NCI-H1092 (cell line): ENCODE measurements around the gene CYP27B1.
A peak's percentile ranks its signal among the peaks of the same experiment; 100 is the strongest.

Experiments
- DNase-seq: peaks from one replicate; lab custom pipeline; 2025; lab: John Stamatoyannopoulos, UW

Gene CYP27B1

GRCh38 chr12:57751432-57751787 lies 15.5 kb downstream of the CYP27B1 start:
- DNase-seq, result no peak

GRCh38 chr12:57750561-57751431 lies 16.1 kb downstream of the CYP27B1 start:
- DNase-seq, result no peak

DNA sequence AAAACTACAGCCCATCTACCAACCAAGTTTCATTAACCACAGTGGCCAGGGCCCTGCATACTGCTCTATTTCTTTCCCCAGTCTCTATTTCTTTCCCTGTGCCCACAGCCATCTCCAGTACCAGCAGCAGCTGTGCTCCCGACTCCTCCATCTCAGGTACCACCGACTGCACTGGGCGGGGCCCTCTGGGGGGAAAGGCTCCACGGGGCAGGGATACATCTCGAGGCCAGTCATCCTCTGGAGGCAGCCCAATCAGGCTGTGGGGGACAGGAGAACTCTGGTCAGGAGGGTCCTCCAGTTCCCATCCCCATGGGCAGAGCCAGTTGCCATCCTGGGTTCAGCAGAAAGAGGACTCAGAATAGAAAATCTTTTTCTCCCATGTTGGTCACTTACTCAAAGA lies 17.8 kb downstream of the CYP27B1 start:
- no peak for DNase-seq

DNA sequence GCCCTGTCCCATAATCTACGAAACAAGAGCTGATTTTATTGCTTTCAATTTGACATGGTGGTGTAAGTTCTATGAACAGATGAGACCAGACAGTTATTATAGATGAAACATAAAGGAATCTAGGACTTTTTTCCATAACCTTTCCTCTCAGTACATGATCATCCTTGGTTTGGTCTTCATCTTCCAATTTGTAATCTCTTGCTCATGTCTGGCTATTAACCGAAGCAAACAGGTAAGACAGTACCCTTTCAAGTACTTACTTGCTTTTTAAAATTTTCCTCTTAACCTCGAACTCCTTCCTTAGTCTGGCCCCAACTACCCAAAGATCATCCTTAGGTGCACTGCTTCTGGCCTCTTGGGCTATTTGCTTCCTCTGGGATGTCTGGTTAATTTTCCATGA lies 20.9 kb downstream of the CYP27B1 start:
- no peak for DNase-seq

GRCh38 chr12:57745485-57745881 lies 21.4 kb downstream of the CYP27B1 start:
- DNase-seq, result no peak

- peak; percentile 91 for DNase-seq
Measured at GRCh38 chr12:57744777-57745484, 21.9 kb downstream of the CYP27B1 start, which contains the start of gene TSPAN31. TSS of gene TSPAN31 (plus strand) at chr12:57745039. CDS start at chr12:57745155, 116 bp downstream.

- peak; percentile 66 for DNase-seq
Measured at GRCh38 chr12:57744194-57744776, 22.6 kb downstream of the CYP27B1 start.

- no peak for DNase-seq
Measured at GRCh38 chr12:57743769-57744168, 23.1 kb downstream of the CYP27B1 start.

DNA sequence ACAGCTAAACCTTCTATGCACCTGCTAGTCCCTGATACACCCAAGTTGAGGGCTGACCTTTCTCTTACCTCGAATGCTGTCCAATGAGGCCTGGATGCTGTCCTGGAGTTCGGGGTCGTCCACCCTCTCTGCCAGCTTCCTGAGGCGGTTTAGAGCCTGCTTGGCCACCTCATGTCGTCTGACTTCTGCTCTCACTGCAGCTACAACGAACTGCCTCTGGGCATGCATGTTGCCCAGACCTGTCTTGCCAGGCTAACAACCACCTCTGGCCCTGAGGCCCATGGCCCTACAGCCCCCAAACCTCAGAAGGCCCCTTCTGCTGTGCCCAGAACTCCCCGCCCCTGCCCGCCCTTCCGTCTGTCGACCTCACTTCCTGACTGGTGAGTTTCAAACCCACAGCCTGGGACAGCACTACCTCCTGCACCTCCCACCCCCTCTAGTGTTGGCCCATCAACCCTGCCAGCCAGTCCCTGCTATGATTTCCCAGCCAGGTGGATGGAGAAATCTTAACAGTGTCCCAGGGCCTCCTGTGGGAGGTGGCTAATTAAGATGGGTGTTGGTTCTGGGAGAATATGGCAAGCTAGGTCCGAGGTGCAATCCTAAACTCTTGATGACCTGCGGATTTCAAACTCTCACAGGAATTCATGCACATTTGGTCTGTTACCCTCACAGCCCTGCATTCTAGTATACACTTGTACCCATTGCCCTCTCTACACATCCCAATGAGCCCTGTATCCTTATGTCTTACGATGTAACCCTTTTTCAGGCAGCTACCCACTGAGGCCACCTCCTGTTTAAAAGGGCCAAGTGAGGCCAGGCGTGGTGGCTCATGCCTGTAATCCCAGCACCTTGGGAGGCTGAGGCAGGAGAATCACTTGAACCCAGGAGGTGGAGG lies 24.8 kb downstream of the CYP27B1 start:
- DNase-seq, result no peak

DNA sequence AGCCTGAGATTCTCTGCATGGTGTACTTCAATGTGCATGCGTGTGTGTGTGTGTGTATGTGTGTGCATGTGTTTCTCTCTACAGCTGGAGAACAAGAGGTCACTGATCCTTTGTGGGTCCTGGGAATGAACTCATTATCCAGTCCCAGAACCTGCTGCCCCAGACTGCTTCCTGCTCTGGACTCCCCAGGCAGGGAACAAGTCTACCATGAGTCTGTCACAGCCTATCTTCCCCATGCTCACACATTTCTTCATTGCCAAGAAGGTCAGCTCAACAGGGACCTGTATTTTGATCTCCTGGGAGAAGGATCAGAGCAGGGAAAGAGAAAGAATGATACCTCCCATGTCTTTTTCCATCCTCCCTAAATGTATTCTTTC lies 25.5 kb downstream of the CYP27B1 start:
- no peak for DNase-seq

DNA sequence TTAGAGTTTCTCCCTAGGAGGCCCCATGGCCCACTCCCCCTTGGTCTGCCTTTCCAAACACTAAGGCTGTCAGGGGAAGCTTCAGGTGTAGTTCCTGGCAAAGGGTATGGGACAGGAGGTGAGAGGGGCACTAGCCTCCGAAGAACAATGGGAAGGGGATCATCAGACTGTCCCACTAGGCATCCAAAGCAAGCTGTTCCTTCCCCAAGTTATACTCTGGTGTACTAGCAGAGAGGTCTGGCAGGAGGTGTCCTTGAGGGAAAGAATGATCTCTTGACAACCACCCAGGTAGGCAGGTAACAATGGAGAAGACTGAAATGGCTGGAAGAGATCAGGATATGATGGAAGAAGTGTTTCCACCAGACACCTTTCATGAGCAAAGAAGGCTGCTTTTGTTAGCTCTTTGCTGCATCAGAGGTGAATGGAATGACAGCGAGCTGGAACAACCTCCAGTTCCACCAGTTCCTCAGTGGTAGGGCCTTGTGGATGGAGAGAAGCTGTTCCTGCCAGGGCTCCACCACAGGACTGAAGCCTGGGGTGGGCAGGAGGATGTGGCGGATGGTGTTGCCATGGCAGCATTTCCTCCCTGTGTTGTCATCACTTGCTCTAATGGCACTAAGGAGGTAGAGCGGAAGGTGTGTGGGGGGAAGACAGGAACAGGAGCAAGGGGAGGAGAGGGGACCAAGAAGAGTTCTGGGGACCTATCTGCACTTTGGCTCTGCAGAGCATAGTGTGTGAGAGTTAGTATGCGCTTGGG lies 26.0 kb downstream of the CYP27B1 start:
- no peak for DNase-seq

DNA sequence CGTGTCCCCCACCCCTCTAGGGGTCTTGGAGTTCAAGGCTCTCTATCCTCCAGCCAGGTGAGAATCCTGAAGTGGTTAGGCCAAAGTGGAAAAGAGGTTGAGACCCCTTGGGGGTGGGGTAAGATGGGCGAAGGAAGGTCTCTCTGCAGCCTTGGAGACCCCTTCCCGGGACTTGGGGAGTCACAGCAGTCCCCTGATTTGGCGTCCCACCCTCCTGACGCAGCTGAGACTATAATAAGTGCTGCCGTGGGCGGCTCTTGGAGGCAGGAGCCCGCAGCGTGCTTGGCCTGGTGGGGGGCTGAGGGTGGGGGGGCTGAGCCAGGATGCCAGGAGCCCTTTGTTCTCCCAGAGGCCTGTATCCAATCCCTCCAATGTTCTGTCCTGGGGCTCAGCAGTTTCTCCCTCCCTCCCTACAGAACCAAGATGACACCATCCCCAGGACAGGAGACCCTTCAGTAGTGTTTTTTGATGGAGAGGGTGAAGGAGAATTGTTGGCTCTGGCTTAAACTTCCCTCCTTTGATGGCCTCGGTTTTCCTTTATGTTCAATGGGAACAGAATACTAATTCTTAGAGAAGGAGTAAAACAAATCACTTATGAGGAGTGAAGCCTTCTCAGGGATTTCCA lies 26.9 kb downstream of the CYP27B1 start:
- DNase-seq, result no peak

DNA sequence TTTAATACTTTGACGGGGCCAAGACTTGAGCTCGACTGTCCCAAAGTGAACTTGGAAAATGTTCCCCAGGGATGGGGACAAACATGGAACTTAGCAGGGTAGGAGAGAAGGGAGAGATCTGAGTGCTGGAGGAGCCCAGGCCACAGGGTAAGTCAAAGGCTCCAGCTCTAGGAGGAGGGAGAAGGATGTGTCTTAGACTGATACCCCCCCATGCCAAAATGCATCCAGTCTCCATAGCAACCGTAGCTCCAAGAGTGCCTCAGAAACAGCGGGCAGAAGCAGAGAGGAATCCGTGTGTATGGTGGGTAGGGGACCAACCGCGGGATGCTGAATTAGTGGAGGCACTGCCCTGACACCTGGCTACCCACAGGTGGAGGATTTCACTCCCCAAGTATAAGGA lies 27.5 kb downstream of the CYP27B1 start:
- no peak for DNase-seq

- DNase-seq, result no peak
Measured at GRCh38 chr12:57738661-57739237, 28.1 kb downstream of the CYP27B1 start, which contains the start of gene AGAP2. TSS of gene AGAP2 (minus strand) at chr12:57738742. CDS start at chr12:57738246, 496 bp downstream.

GRCh38 chr12:57737467-57738460 lies 29.1 kb downstream of the CYP27B1 start:
- DNase-seq, result no peak

GRCh38 chr12:57736741-57737466 lies 30.0 kb downstream of the CYP27B1 start:
- no peak for DNase-seq

DNA sequence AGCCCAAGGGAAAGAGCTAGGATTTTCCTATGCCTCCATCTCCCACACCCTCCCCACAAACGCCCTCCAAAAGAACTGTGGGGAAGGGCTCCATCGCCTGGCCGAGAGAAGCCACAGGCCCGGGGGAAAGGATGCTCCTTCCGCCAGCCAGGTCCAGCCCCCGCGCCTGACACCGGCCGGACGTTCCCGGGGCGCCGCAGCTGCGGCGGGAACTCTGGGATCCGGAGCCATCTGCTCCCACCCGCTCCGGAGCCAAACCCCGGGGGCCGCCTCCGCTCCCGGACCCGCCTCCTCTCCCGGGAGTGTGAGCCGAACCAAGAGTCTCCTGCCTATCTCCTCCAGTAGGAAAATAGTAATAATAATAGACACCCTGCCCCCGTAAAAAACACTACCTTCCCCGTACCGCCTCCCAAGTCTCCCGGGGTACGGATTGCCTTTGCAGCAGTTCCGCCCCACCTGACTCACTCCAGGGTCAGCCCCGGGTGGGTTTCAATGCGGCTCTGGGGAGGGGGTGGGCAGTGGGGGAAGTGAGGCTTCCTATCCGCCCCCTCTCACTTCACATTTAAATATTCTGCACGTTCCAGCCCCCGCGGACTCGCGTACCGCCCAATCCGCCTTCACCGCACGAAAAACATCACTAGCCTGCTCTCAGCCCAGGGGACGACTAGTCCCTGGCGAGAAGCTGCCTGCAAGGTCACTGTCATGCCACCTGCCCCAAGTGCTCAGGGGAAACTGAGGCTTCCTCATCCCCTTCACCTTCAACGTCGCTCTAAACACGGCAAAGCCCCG lies 30.7 kb downstream of the CYP27B1 start:
- no peak for DNase-seq
